ENCODE results near the gene TPCN2.

DNA sequence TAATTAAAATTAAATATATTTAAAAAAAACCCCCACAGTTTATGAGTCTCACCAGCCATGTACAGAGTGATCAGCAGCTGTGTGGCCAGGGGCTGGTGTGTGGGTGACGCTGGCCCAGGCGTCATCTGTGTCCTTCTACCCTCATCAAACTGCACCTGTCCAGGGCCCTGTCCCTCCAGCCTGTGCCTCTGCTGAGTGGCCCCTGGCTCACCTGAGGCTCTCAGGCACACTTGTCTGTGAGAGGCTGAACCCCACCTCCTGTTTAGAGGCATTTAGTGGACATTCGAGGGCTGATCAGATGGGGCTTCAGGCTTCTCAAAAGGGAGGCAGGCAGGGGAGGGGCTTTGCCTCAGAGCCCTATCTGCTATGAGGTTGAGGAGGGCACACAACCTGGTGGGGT is 77.1 kb downstream of the TPCN2 start:
- TF ChIP-seq, protein P1, sequence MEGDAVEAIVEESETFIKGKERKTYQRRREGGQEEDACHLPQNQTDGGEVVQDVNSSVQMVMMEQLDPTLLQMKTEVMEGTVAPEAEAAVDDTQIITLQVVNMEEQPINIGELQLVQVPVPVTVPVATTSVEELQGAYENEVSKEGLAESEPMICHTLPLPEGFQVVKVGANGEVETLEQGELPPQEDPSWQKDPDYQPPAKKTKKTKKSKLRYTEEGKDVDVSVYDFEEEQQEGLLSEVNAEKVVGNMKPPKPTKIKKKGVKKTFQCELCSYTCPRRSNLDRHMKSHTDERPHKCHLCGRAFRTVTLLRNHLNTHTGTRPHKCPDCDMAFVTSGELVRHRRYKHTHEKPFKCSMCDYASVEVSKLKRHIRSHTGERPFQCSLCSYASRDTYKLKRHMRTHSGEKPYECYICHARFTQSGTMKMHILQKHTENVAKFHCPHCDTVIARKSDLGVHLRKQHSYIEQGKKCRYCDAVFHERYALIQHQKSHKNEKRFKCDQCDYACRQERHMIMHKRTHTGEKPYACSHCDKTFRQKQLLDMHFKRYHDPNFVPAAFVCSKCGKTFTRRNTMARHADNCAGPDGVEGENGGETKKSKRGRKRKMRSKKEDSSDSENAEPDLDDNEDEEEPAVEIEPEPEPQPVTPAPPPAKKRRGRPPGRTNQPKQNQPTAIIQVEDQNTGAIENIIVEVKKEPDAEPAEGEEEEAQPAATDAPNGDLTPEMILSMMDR (IDR thresholded peaks at IDR 0.05): no peak
- no peak for TF ChIP-seq POLR2A (IDR thresholded peaks at IDR 0.05)
